Neural progenitor cell (in vitro differentiated cells): ENCODE measurements around the gene ZNF219.

Experiments
- CTCF ChIP-seq: fragments of 200-600 bp; sonication (generic); IDR thresholded peaks from 2 replicates; pipeline ENCODE4 v1.5.1; 2017; ENCODE audit warnings: antibody characterized with exemption, mild to moderate bottlenecking
- EZH2 ChIP-seq: fragments of 200-600 bp; sonication (generic); IDR thresholded peaks from 2 replicates; pipeline ENCODE4 v1.6.1; 2017; ENCODE audit warnings: antibody characterized with exemption, mild to moderate bottlenecking, moderate library complexity

DNA sequence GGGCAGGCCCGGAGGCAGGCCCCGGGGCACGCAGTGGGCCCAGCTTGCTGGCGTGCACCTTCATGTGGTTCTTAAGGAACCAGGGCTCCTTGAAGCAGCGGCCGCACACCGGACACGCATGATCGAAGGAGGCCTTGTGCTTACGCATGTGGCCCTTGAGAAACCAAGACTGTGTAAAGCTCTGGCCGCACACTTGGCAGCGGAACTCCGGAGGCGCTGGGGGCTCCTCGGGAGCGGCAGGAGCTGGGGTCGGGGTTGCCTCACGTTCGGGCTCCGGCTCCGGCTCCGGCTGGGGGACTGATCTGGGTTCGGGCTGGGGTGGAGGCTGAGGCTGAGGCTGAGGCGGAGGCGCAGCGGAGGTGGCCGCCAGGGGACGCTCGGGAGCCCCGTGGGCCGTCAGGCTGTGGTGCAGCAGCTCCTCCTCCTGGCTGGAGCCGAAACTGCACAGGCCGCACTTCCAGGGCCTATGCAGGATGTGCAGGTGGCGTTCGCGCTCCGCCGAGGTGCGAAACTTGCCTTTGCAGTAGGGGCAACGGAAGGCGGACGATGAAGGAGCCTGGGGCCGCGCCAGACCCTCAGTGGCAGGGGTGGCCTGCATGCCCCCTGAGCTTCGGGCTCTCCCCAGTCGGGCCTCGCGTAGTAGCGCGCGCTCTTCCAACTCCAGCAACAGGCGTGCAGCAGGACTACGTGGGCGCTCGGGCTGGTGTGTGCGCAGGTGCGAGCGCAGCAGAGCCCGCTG lies 6.0 kb downstream of the ZNF219 start:
- TF ChIP-seq CTCF (peak; percentile 97), EZH2 (no peak)
